T-cell (primary cell): ENCODE measurements around the gene ZNF283. TPM values are rescaled to one million over a fixed set of nuclear protein-coding genes. Genes with fewer than 3 reads are reported as not detected.
"Not testable (repeated sequence)": the region's sequence is repeated elsewhere in the genome, so short reads cannot be mapped to it uniquely, and the experiment has no call there.

Experiments
- ATAC-seq, 4 experiments: fragments of 200-7000 bp in 3 of 4; fragments of 150-1000 bp in 1 of 4; cut with Tn5 transposase; replicated peaks in 1 of 4; 1 replicate in 3 of 4; 2 replicates in 1 of 4; pipeline ENCODE4 v1.10.0; 2021; ENCODE audit warnings: moderate library complexity in 3 of 4, mild to moderate bottlenecking in 2 of 4, moderate number of reproducible peaks in 1 of 4
- CTCF ChIA-PET, 2 donors: fragments of 300-600 bp; sonication (Branson Sonifier 250); formaldehyde crosslinking; loops; one replicate each; lab custom pipeline; 2022; ENCODE audit warnings: antibody characterized with exemption in 2 of 2; lab: Charles Lee
- POLR2A ChIA-PET, 2 donors: fragments of 300-600 bp; sonication (Branson Sonifier 250); formaldehyde crosslinking; loops; one replicate each; lab custom pipeline; 2022; ENCODE audit warnings: antibody characterized with exemption in 2 of 2; lab: Charles Lee
- DNase-seq, 35 experiments: peaks; one replicate each; pipeline versions ENCODE4 v3.0.0 to v3.0.0-alpha.2; 2013 to 2023
- H3K27ac ChIP-seq: one replicate; pipeline ENCODE4 v1.5.1; 2013; ENCODE audit warnings: low read length
- H3K27me3 ChIP-seq, 2 experiments: replicated peaks in 1 of 2; 1 replicate in 1 of 2; 2 replicates in 1 of 2; pipeline versions ENCODE4 v1.6.1 to v1.7.0; 2013; ENCODE audit warnings: low read length in 1 of 2, mixed read lengths in 1 of 2; ENCODE audit not compliant: control insufficient read depth in 2 of 2, insufficient read depth in 2 of 2; ENCODE audit errors: extremely low read depth in 1 of 2
- H3K36me3 ChIP-seq, 2 donors: 1 replicate in 1 of 2; 2 replicates in 1 of 2; pipeline versions ENCODE4 v1.6.1 to v1.7.0; 2013; ENCODE audit warnings: low read length in 1 of 2; ENCODE audit not compliant: control insufficient read depth in 2 of 2, insufficient read depth in 1 of 2; ENCODE audit errors: extremely low read depth in 1 of 2
- H3K4me1 ChIP-seq, 2 experiments: 1 replicate in 1 of 2; 2 replicates in 1 of 2; pipeline versions ENCODE4 v1.6.1 to v1.7.0; 2013; ENCODE audit warnings: low read length in 2 of 2, mixed read lengths in 1 of 2; ENCODE audit not compliant: insufficient read depth in 2 of 2, control insufficient read depth in 1 of 2; ENCODE audit errors: extremely low read depth in 1 of 2
- H3K4me3 ChIP-seq, 2 donors: 1 replicate in 1 of 2; 2 replicates in 1 of 2; pipeline versions ENCODE4 v1.5.1 to v1.7.0; 2013; ENCODE audit warnings: mild to moderate bottlenecking in 2 of 2, low read length in 1 of 2, moderate library complexity in 1 of 2; ENCODE audit not compliant: control insufficient read depth in 1 of 2; ENCODE audit errors: extremely low read depth in 1 of 2
- H3K9me3 ChIP-seq: 2 replicates; pipeline ENCODE4 v1.7.0; 2013
- H3K27ac Mint-ChIP-seq, 2 donors: one replicate each; pipeline ENCODE4 v1.8.0; 2020 to 2021; ENCODE audit warnings: mild to moderate bottlenecking in 2 of 2, mixed read lengths in 2 of 2
- H3K27me3 Mint-ChIP-seq, 2 donors: one replicate each; pipeline ENCODE4 v1.8.0; 2021 to 2022; ENCODE audit warnings: mixed read lengths in 2 of 2
- H3K36me3 Mint-ChIP-seq: one replicate; pipeline ENCODE4 v1.8.0; 2021; ENCODE audit warnings: mixed read lengths
- H3K4me1 Mint-ChIP-seq, 3 donors: one replicate each; pipeline ENCODE4 v1.8.0; 2020 to 2022; ENCODE audit warnings: mixed read lengths in 3 of 3, mild to moderate bottlenecking in 1 of 3
- H3K4me3 Mint-ChIP-seq, 3 donors: one replicate each; pipeline ENCODE4 v1.8.0; 2020 to 2022; ENCODE audit warnings: mild to moderate bottlenecking in 3 of 3, mixed read lengths in 3 of 3, moderate library complexity in 3 of 3
- H3K9me3 Mint-ChIP-seq, 3 donors: one replicate each; pipeline ENCODE4 v1.8.0; 2020 to 2022; ENCODE audit warnings: mixed read lengths in 3 of 3
- WGBS: methylation state at CpG from one replicate; pipeline ENCODE4 v1.1.5; 2013; ENCODE audit warnings: missing lambda C conversion rate; ENCODE audit not compliant: insufficient coverage; 5-methylcytosine and 5-hydroxymethylcytosine counted together
- total RNA-seq, 35 experiments: library from RNA in 6 of 35; stranded (reverse) in 6 of 35; fragments of 120-200 nt in 1 of 35; gene quantifications; one replicate each; pipeline versions ENCODE4 v1.2.1 to v1.2.4 and lab custom pipeline; 2013 to 2026

Gene ZNF283
- total RNA-seq, 5 donors from 2014 or later (not counting 1 experiment from before 2014, with no cell fraction given) = 5.4 to 19.0 (median 12.7) TPM

GRCh38 chr19:43812688-43813087 is 14.4 kb upstream of the ZNF283 start:
- CTCF ChIA-PET = no interaction called here
- Mint-ChIP-seq H3K4me1 (peaks cover 0 to 7% (median 0%) of the 10 kb centered on the region in 3 donors), H3K27ac (no peak overlapping the region), H3K36me3 (no peaks in the 10 kb centered on the region), H3K4me3 (no peak overlapping the region), H3K27me3 (peaks cover 9 to 17% of the 10 kb centered on the region in 2 donors), H3K9me3 (no peaks in the 10 kb centered on the region)
- no peak for ATAC-seq
- 56% methylated on average over 2 of the region's 6 CpGs for WGBS
- POLR2A ChIA-PET = no interaction called here
- Histone ChIP-seq H3K36me3 (no peaks in the 10 kb centered on the region), H3K27me3 (peaks cover 0 to 7% of the 10 kb centered on the region in 2 experiments), H3K4me3 (no peak overlapping the region), H3K27ac (no peak overlapping the region), H3K9me3 (no peaks in the 10 kb centered on the region), H3K4me1 (no peaks in the 10 kb centered on the region)
- DNase-seq = no peak

- POLR2A ChIA-PET = no interaction called here
- Histone ChIP-seq H3K27ac (no peak overlapping the region), H3K4me1 (no peaks in the 10 kb centered on the region), H3K9me3 (no peaks in the 10 kb centered on the region), H3K36me3 (no peaks in the 10 kb centered on the region), H3K4me3 (no peak overlapping the region), H3K27me3 (peaks cover 0 to 14% of the 10 kb centered on the region in 2 experiments)
- Mint-ChIP-seq H3K27ac (no peak overlapping the region), H3K4me1 (peaks cover 0 to 9% (median under 1%) of the 10 kb centered on the region in 3 donors), H3K36me3 (no peaks in the 10 kb centered on the region), H3K4me3 (no peak overlapping the region), H3K27me3 (peaks cover 19% of the 10 kb centered on the region in 2 donors), H3K9me3 (no peaks in the 10 kb centered on the region)
- WGBS = 66% methylated on average over 4 of the region's 5 CpGs
- DNase-seq (no peak), ATAC-seq (no peak)
- CTCF ChIA-PET = interaction anchor here in 1 of 2 donors (1.4 kb wide), 1 partner anchor 72 kb away, joined by 3 read pairs; no protein-coding TSS in a partner anchor
Measured at GRCh38 chr19:43814663-43815352, 12.3 kb upstream of the ZNF283 start.

GRCh38 chr19:43817454-43817853 is 9.7 kb upstream of the ZNF283 start:
- POLR2A ChIA-PET = not testable (repeated sequence)

GRCh38 chr19:43818500-43818899 is 8.6 kb upstream of the ZNF283 start:
- peaks cover 27 to 33% of the 10 kb centered on the region in 2 donors for H3K27me3 Mint-ChIP-seq

More at GRCh38 chr19:43817454-43817853, 9.7 kb upstream of the ZNF283 start:
- not testable (repeated sequence) for H3K4me3 Mint-ChIP-seq, ATAC-seq, H3K36me3 Mint-ChIP-seq, H3K9me3 ChIP-seq, H3K27ac ChIP-seq, H3K36me3 ChIP-seq, H3K9me3 Mint-ChIP-seq, H3K27ac Mint-ChIP-seq, H3K4me1 ChIP-seq, DNase-seq, H3K4me3 ChIP-seq
- whole genome bisulfite sequencing = no CpG with 5 or more reads among the region's 1 CpG
- CTCF ChIA-PET = interaction anchor here in 1 of 2 donors (0.8 kb wide), 1 partner anchor 10 kb away, joined by 3 read pairs; the partner anchor contains the start of gene ZNF283
- H3K4me1 Mint-ChIP-seq = peaks cover 10 to 16% (median 11%) of the 10 kb centered on the region in 3 donors
- peaks cover 9 to 24% of the 10 kb centered on the region in 2 experiments for H3K27me3 ChIP-seq
- H3K27me3 Mint-ChIP-seq = peaks cover 27 to 29% of the 10 kb centered on the region in 2 donors

GRCh38 chr19:43820098-43820883 is 6.8 kb upstream of the ZNF283 start:
- peaks cover 4% of the 10 kb centered on the region for H3K36me3 Mint-ChIP-seq
- H3K27me3 Mint-ChIP-seq = peaks cover 27 to 35% of the 10 kb centered on the region in 2 donors
- no peaks in the 10 kb centered on the region for H3K9me3 ChIP-seq
- H3K9me3 Mint-ChIP-seq = no peaks in the 10 kb centered on the region
- DNase-seq (peak in 5 of 35 experiments; percentile 3 to 34 (median 6)), ATAC-seq (peak; percentile 52 to 74 (median 65))
- peaks cover 4 to 8% of the 10 kb centered on the region in 2 experiments for H3K4me1 ChIP-seq
- peak overlapping the region; percentile 50 to 57 for H3K4me3 ChIP-seq
- 20% methylated on average over 40 of the region's 48 CpGs for WGBS
- H3K4me3 Mint-ChIP-seq = peak overlapping the region; percentile 82 to 86 (median 85)
- ChIA-PET POLR2A (no interaction called here), CTCF (no interaction called here)
- peaks cover 10 to 11% (median 11%) of the 10 kb centered on the region in 3 donors for H3K4me1 Mint-ChIP-seq
- H3K27ac Mint-ChIP-seq = no peak overlapping the region
- peaks cover 9 to 24% of the 10 kb centered on the region in 2 experiments for H3K27me3 ChIP-seq
- H3K27ac ChIP-seq = no peak overlapping the region
- no peaks in the 10 kb centered on the region for H3K36me3 ChIP-seq

More at GRCh38 chr19:43818500-43818899, 8.6 kb upstream of the ZNF283 start:
- Mint-ChIP-seq H3K4me3 (no peak overlapping the region), H3K27ac (no peak overlapping the region), H3K36me3 (peaks cover 4% of the 10 kb centered on the region), H3K9me3 (no peaks in the 10 kb centered on the region), H3K4me1 (peaks cover 10 to 11% (median 11%) of the 10 kb centered on the region in 3 donors)
- H3K9me3 ChIP-seq = no peaks in the 10 kb centered on the region
- H3K27me3 ChIP-seq = peaks cover 9 to 28% of the 10 kb centered on the region in 2 experiments
- H3K4me3 ChIP-seq = no peak overlapping the region
- H3K36me3 ChIP-seq = no peaks in the 10 kb centered on the region
- DNase-seq = no peak
- ChIA-PET POLR2A (no interaction called here), CTCF (no interaction called here)
- H3K27ac ChIP-seq = no peak overlapping the region
- no peak for ATAC-seq
- WGBS = 84% methylated on average over 5 of the region's 5 CpGs
- peaks cover 4 to 8% of the 10 kb centered on the region in 2 experiments for H3K4me1 ChIP-seq

GRCh38 chr19:43820884-43821215 is 6.3 kb upstream of the ZNF283 start:
- ATAC-seq (peak in 1 of 4 experiments; percentile 4), DNase-seq (no peak)
- peaks cover 4 to 8% of the 10 kb centered on the region in 2 experiments for H3K4me1 ChIP-seq
- H3K27me3 ChIP-seq = peaks cover 9 to 23% of the 10 kb centered on the region in 2 experiments
- POLR2A ChIA-PET = interaction anchor here in 1 of 2 donors (0.7 kb wide), 1 partner anchor 258 kb away, joined by 3 read pairs; no protein-coding TSS in a partner anchor
- H3K9me3 ChIP-seq = no peaks in the 10 kb centered on the region
- Mint-ChIP-seq H3K36me3 (peaks cover 4% of the 10 kb centered on the region), H3K9me3 (no peaks in the 10 kb centered on the region), H3K27me3 (peaks cover 27 to 35% of the 10 kb centered on the region in 2 donors), H3K4me3 (peak overlapping the region; percentile 82 to 86 (median 85)), H3K27ac (no peak overlapping the region), H3K4me1 (peaks cover 10 to 12% (median 11%) of the 10 kb centered on the region in 3 donors)
- CTCF ChIA-PET = no interaction called here
- no CpG with 5 or more reads among the region's 5 CpGs for WGBS
- no peak overlapping the region for H3K27ac ChIP-seq
- H3K36me3 ChIP-seq = no peaks in the 10 kb centered on the region
- peak overlapping the region in 1 of 2 donors; percentile 50 for H3K4me3 ChIP-seq
